MCF 10A (cell line): Measurements from ENCODE around the gene HSBP1. TPM values are rescaled to one million over a fixed set of nuclear protein-coding genes. Genes with fewer than 3 reads are reported as not detected.

ENCODE experiments used
- BruUV-seq: library from RNA; stranded (reverse); fragments of 400-500 nt; replicated peaks from 2 replicates; lab custom pipeline; 2021; lab: Mats Ljungman, UMichigan
- CTCF ChIA-PET: fragments of 300-600 bp; sonication (Branson Sonifier 250); formaldehyde crosslinking; extraction: SDS; loops from one replicate; lab custom pipeline; 2021; ENCODE audit warnings: antibody characterized with exemption, inconsistent platforms; lab: Yijun Ruan, JAX
- POLR2A ChIA-PET: fragments of 300-600, 350-650 bp; sonication (Branson Sonifier 250); formaldehyde crosslinking; extraction: SDS; loops from one replicate; lab custom pipeline; 2020; ENCODE audit warnings: antibody characterized with exemption, inconsistent platforms; lab: Yijun Ruan, JAX
- DNase-seq: peaks from one replicate; pipeline ENCODE4 v3.0.0-alpha.2; 2018; ENCODE audit not compliant: unreplicated experiment
- H3K27ac Mint-ChIP-seq: one replicate; pipeline ENCODE4 v1.8.0; 2022; ENCODE audit warnings: mild to moderate bottlenecking, low read depth, mixed read lengths; ENCODE audit not compliant: unreplicated experiment
- H3K27me3 Mint-ChIP-seq: one replicate; pipeline ENCODE4 v1.8.0; 2022; ENCODE audit warnings: mixed read lengths; ENCODE audit not compliant: insufficient read depth, unreplicated experiment
- H3K36me3 Mint-ChIP-seq: one replicate; pipeline ENCODE4 v1.8.0; 2022; ENCODE audit warnings: mild to moderate bottlenecking, moderate library complexity, mixed read lengths; ENCODE audit not compliant: insufficient read depth, unreplicated experiment
- H3K4me1 Mint-ChIP-seq: one replicate; pipeline ENCODE4 v1.8.0; 2022; ENCODE audit warnings: mixed read lengths; ENCODE audit not compliant: insufficient read depth, unreplicated experiment
- H3K4me3 Mint-ChIP-seq: one replicate; pipeline ENCODE4 v1.8.0; 2022; ENCODE audit warnings: mild to moderate bottlenecking, moderate library complexity, mixed read lengths; ENCODE audit not compliant: unreplicated experiment
- H3K9me3 Mint-ChIP-seq: one replicate; pipeline ENCODE4 v1.8.0; 2022; ENCODE audit warnings: mixed read lengths; ENCODE audit not compliant: unreplicated experiment
- intact Hi-C: fragments of 100-400 bp; cut with micrococcal nuclease; formaldehyde crosslinking; loops from 2 replicates; pipeline ENCODE4 v1.14.1; 2022
- total RNA-seq: library from RNA; stranded (reverse); gene quantifications from 2 replicates; pipeline ENCODE4 v1.2.3, GENCODE V29; 2022
- TF ChIP-seq, protein P1 (sequence below): fragments of 200-600 bp; IDR thresholded peaks from one replicate; pipeline ENCODE4 v1.8.0; 2022; ENCODE audit warnings: antibody characterized with exemption, mild to moderate bottlenecking; ENCODE audit not compliant: unreplicated experiment

Gene HSBP1
- total RNA-seq, 1 experiment from 2014 or later = 101 TPM

GRCh38 chr16:83863682-83864081 lies 55.9 kb downstream of the HSBP1 start:
- intact Hi-C loops = no loop called here
- H3K4me1 Mint-ChIP-seq = no peaks in the 10 kb centered on the region
- peaks cover 9% of the 10 kb centered on the region for H3K9me3 Mint-ChIP-seq
- DNase-seq = no peak
- ChIA-PET POLR2A (no interaction called here), CTCF (interaction anchor here (1.5 kb wide), 1 partner anchor 37 kb away, joined by 5 read pairs; no protein-coding TSS in a partner anchor)
- BruUV-seq = no TSS peak
- no peak overlapping the region for H3K27ac Mint-ChIP-seq
- H3K27me3 Mint-ChIP-seq = peaks cover 35% of the 10 kb centered on the region
- H3K36me3 Mint-ChIP-seq = no peaks in the 10 kb centered on the region
- TF ChIP-seq, protein P1, sequence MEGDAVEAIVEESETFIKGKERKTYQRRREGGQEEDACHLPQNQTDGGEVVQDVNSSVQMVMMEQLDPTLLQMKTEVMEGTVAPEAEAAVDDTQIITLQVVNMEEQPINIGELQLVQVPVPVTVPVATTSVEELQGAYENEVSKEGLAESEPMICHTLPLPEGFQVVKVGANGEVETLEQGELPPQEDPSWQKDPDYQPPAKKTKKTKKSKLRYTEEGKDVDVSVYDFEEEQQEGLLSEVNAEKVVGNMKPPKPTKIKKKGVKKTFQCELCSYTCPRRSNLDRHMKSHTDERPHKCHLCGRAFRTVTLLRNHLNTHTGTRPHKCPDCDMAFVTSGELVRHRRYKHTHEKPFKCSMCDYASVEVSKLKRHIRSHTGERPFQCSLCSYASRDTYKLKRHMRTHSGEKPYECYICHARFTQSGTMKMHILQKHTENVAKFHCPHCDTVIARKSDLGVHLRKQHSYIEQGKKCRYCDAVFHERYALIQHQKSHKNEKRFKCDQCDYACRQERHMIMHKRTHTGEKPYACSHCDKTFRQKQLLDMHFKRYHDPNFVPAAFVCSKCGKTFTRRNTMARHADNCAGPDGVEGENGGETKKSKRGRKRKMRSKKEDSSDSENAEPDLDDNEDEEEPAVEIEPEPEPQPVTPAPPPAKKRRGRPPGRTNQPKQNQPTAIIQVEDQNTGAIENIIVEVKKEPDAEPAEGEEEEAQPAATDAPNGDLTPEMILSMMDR = no peak
- H3K4me3 Mint-ChIP-seq = no peak overlapping the region

Other genes with a start within 250 kb of the HSBP1 start
- gene MLYCD, start 91.1 kb downstream of the HSBP1 start, total RNA-seq = 2.5 and 3.3 TPM in 2 replicates
- gene OSGIN1, start 145.3 kb downstream of the HSBP1 start, total RNA-seq = 3.7 and 6.3 TPM in 2 replicates
- 2.3 and 3.6 TPM in 2 replicates for gene NECAB2, start 160.3 kb downstream of the HSBP1 start, total RNA-seq
- gene SLC38A8, start 234.8 kb downstream of the HSBP1 start, total RNA-seq = not detected in 2 replicates